ENCODE data around the gene METTL24.

The METTL24 gene

GRCh38 chr6:110207652-110208051 lies 150.5 kb downstream of the METTL24 start:
- DNase-seq (ENCODE audit: low read depth in 4 of 4, low spot score in 1 of 4) = no peak

- DNase-seq (ENCODE audit: low read depth in 4 of 4, low spot score in 1 of 4) = no peak
These were observed 156.8 kb downstream of the METTL24 start for GRCh38 chr6:110201151-110201884.

- DNase-seq (ENCODE audit: low read depth in 4 of 4, low spot score in 1 of 4) = no peak
These were observed 159.6 kb downstream of the METTL24 start for GRCh38 chr6:110198561-110198960.

GRCh38 chr6:110196874-110197273 lies 161.3 kb downstream of the METTL24 start:
- no peak for DNase-seq (ENCODE audit: low read depth in 4 of 4, low spot score in 1 of 4)

- DNase-seq (ENCODE audit: low read depth in 4 of 4, low spot score in 1 of 4) = no peak
These were observed 162.5 kb downstream of the METTL24 start for GRCh38 chr6:110195639-110196038.
